ENCODE measurements around the gene HOXB4. TPM values are rescaled to one million over a fixed set of nuclear protein-coding genes. Genes with fewer than 3 reads are reported as not detected.

Gene HOXB4
- total and polyA plus RNA-seq, 2 of the 4 experiments (the other 2 are of a cell fraction): 2.0 to 8.5 TPM

GRCh38 chr17:48544349-48545021 is 33.7 kb downstream of the HOXB4 start (continued):
- TF ChIP-seq MXI1 (IDR thresholded peaks at IDR 0.05; ENCODE audit: borderline replicate concordance, low read depth, low read length) (no peak), CEBPB (IDR thresholded peaks at IDR 0.05; ENCODE audit: low read depth, low read length) (no peak)

GRCh38 chr17:48543854-48544348 is 34.2 kb downstream of the HOXB4 start:
- H3K18ac ChIP-seq (ENCODE audit: low read depth, low read length): peak overlapping the region; percentile 96
- H3K56ac ChIP-seq (ENCODE audit: extremely low read depth, insufficient read depth, low read length): peak overlapping the region; percentile 99
- H4K20me1 ChIP-seq (ENCODE audit: insufficient read depth, low read length): no peaks in the 10 kb centered on the region
- peak overlapping the region; percentile 84 for H4K5ac ChIP-seq (ENCODE audit: low read depth, low read length)
- H3K9me3 ChIP-seq (ENCODE audit: control insufficient read depth, insufficient read depth, low read length): no peaks in the 10 kb centered on the region
- BruUV-seq (replicated peaks): no TSS peak
- peak overlapping the region; percentile 64; the same call in 1 of the 2 replicates for H3K4me2 ChIP-seq (ENCODE audit: low read depth, low read length)
- DNase-seq: no peak
- peaks cover 22% of the 10 kb centered on the region for H3K36me3 ChIP-seq (ENCODE audit: control insufficient read depth, insufficient read depth, low read length)
- no peak for TF ChIP-seq CHD1 (IDR thresholded peaks at IDR 0.05; ENCODE audit: low read depth, low read length)
- TF ChIP-seq USF2 (IDR thresholded peaks at IDR 0.05; ENCODE audit: low read depth, low read length): no peak
- no peak for TF ChIP-seq CEBPB (IDR thresholded peaks at IDR 0.05; ENCODE audit: low read depth, low read length)
- no peak for TF ChIP-seq NFE2L2 (IDR thresholded peaks at IDR 0.05; ENCODE audit: low read depth, low read length)
- TF ChIP-seq MAZ (IDR thresholded peaks at IDR 0.05; ENCODE audit: borderline replicate concordance, low read depth, low read length): no peak
- no peak for TF ChIP-seq CTCF (conservative IDR thresholded peaks at IDR 0.05; ENCODE audit: low read depth, low read length)
- TF ChIP-seq MXI1 (IDR thresholded peaks at IDR 0.05; ENCODE audit: borderline replicate concordance, low read depth, low read length): no peak
- no peak for TF ChIP-seq RFX5 (IDR thresholded peaks at IDR 0.05; ENCODE audit: low read depth, low read length)
- TF ChIP-seq FOS (IDR thresholded peaks at IDR 0.05; ENCODE audit: low read depth, low read length): no peak
- TF ChIP-seq SMC3 (IDR thresholded peaks at IDR 0.05; ENCODE audit: low read depth, low read length): no peak
- WGBS, 2 experiments (ENCODE audit: extremely low coverage in 2 of 2, insufficient read length in 1 of 2): no CpG with 5 or more reads among the region's 20 CpGs
- no peak overlapping the region for H2AFZ ChIP-seq (replicated peaks; ENCODE audit: low read length, poor library complexity)
- H3K4me1 ChIP-seq (ENCODE audit: control insufficient read depth, insufficient read depth, low read length): peaks cover 32% of the 10 kb centered on the region
- peak overlapping the region; percentile 96 for H3K4me3 ChIP-seq (ENCODE audit: insufficient read depth, low read depth, low read length)
- peak overlapping the region; percentile 88 for H2AK5ac ChIP-seq (ENCODE audit: low read depth, low read length)
- ChIA-PET CTCF (interaction anchor here (0.6 kb wide), 1 partner anchor 143 kb away, joined by 6 read pairs; no protein-coding TSS in a partner anchor), POLR2A (ENCODE audit: unreplicated experiment) (interaction anchor here (1.0 to 1.7 kb wide), 3 partner anchors 17 to 61 kb away, joined by 3 to 10 read pairs (median 5); no protein-coding TSS in a partner anchor)
- in situ Hi-C loops (cut with MboI; ENCODE audit: low sequenced_read_pairs) (loop anchor here (10.0 kb wide), 1 partner anchor 189 kb away; no protein-coding TSS in a partner anchor), dilution Hi-C loops (cut with HindIII; ENCODE audit: low sequenced_read_pairs, unreplicated experiment) (no loop called here), intact Hi-C loops (cut with micrococcal nuclease) (no loop called here)
- H3K23ac ChIP-seq (ENCODE audit: low read depth, low read length): peak overlapping the region; percentile 99
- H3K9me1 ChIP-seq (ENCODE audit: insufficient read depth, low read length): peaks cover 10% of the 10 kb centered on the region
- H3K9ac ChIP-seq (ENCODE audit: low read depth, low read length): peak overlapping the region; percentile 100
- H2BK15ac ChIP-seq (ENCODE audit: low read depth, low read length): peak overlapping the region; percentile 65; the same call in 1 of the 3 replicates
- peak overlapping the region; percentile 99 for H3K27ac ChIP-seq (ENCODE audit: insufficient read depth, low read length)
- peak overlapping the region; percentile 27; the same call in 1 of the 2 replicates for H2BK20ac ChIP-seq (ENCODE audit: low read depth, low read length)
- H3K79me1 ChIP-seq (ENCODE audit: low read depth in 1 of 2, low read length in 2 of 2): peaks cover 4 to 37% of the 10 kb centered on the region in 2 experiments; a peak in 2 of 4 replicates
- H2BK5ac ChIP-seq (ENCODE audit: low read depth, low read length, poor library complexity, severe bottlenecking): peak overlapping the region; percentile 96
- peak overlapping the region; percentile 91 for H2BK120ac ChIP-seq (ENCODE audit: low read depth, low read length)
- H2AK9ac ChIP-seq (replicated peaks; ENCODE audit: low read depth, low read length, poor library complexity): peak overlapping the region; percentile 18
- peak; percentile 1; the same call in 1 of the 2 replicates for ATAC-seq (ENCODE audit: low read depth)
- H3K14ac ChIP-seq (replicated peaks; ENCODE audit: low read depth, low read length): peak overlapping the region; percentile 99
- H3K27me3 ChIP-seq (ENCODE audit: control insufficient read depth, insufficient read depth, low read length): no peaks in the 10 kb centered on the region
- peak overlapping the region; percentile 62 to 94 for H4K8ac ChIP-seq (ENCODE audit: low read depth in 2 of 2, low read length in 2 of 2)
- peak overlapping the region; percentile 92 for H4K91ac ChIP-seq (ENCODE audit: insufficient read depth, low read depth, low read length)
- H3K4ac ChIP-seq (ENCODE audit: low read depth, low read length): peak overlapping the region; percentile 98
